Activated gamma-delta T cell (primary cell): ENCODE data around the gene FICD.
A peak's percentile ranks its signal among the peaks of the same experiment; 100 is the strongest.
"Not testable (repeated sequence)": the region's sequence is repeated elsewhere in the genome, so short reads cannot be mapped to it uniquely, and the experiment has no call there.

Experiments used
- DNase-seq: peaks from one replicate; lab custom pipeline; 2025; lab: John Stamatoyannopoulos, UW
- total RNA-seq, 2 donors: gene quantifications; one replicate each; lab custom pipeline; 2026; lab: John Stamatoyannopoulos, UW

FICD gene
- total RNA-seq: 15.1 to 16.3 reads per million in 2 donors

DNA sequence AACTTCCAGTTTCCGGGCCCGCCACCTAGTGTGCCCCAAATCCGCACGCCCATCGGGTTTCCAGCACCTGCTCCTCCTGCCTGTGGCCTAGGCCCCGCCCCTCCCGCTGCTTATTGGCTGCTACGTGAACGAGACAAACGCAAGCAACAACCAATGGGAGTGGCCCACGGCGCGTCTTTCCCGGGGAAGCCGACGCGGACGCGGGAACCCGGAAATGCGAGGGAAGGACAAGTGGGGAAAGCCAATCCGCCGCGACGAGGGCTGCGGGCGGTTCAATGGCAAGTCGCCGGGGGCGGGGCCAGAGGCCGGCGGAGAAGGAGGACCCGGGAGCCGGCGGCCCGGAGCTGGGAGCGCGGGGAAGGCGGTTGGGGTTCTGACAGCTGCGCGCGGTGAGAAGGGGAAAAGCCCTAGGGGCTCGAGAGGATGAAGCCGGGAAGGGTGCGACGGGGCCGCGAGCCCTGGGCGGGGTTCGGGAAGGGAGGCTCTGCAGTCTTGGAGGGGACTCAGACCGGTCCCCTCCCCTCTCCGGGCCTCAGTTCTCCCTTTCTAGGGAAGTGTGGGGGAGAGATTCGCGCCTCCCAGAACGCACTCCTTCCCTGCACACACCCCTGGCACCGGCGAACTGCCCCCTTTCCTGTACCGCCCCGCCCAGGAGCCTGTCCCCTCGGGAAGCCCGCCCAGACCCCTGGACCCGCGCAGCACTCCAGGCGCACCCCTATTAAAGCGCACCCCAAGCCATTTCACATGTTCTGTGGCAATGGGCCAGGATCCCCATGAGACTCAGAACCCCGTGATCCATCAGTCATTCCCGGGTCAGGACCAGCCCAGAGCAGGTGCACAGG, at the start of gene FICD:
FICD (plus strand) TSS at position 305 of the 842 bp plus-strand sequence. CDS start 1,696 bp downstream, outside the sequence.
- DNase-seq: peak; percentile 97

DNA sequence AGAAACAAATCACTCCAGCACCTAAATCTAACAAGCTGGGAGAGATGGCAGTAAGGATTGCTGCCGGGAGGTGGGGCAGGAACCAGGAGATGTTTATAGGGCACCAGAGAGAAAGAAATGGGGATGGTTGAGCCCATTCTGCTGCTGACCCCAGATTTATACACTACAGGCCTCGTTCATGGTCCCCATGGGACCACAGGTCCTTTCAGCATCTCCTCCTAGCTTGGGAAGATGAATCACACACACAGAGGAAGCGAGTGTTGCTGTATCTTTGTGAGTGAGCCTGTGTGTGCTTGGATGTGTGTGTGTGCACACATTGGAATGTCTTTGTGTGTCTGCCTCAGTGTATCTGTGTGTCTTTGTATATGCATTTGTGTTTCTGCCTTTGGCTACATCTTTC, 49.7 kb upstream of the FICD start:
- no peak for DNase-seq

DNA sequence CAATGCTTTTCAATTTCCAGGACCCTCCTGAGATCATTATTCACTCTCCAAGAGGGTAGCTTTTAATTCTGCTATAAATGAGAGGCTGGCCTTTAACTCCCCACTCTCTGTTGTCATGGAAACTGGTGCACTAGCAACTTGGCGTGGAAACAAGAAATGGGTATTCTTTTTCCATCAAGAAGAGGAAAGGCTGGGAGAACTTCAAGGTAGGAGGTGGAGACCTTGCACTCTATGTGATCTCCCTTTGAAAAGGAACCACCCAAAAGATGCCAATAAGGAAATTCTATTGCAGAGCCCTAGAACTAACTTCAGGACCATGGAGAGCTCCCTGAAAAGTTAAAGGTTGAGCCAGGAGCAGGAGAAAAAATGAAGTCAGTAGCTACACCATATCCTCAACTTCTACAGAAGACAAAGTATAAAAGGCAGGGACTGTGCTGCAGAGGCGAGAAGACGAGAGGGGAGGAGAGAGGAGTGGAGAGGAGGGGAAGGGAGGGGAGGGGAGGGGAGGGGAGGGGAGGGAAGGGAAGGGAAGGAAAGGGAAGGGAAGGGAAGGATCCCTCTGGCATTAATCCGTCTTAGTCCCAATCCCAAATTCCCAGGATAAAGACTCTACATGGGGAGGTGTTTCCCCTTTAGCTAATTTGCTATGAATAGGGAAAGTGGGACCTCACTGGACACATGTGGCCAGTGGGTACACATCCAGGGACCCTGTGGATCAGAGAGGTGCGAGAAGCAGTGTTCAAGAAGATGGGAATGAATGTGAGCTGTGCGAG, 46.7 kb upstream of the FICD start:
- no peak for DNase-seq

- no peak for DNase-seq
Measured at GRCh38 chr12:108473400-108474055, 41.5 kb upstream of the FICD start.

DNA sequence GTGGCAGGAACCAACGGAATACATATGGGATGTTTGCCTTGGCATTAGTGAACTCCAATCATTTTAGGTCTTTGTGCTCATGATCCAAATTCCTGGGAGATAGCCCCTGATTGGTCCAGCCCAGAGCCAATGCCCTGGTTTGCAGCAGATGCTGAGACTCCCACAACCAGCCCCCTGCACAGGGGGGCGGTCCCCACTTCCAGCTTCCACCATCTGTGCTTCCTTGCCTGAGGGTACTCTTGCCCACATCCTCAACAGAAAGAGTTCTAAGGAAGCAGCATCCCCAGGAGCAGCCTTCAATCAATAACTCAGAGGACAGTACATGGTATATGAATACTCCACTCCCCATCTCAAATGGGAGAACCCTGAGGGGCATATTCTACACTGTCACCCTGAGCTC, 39.7 kb upstream of the FICD start:
- no peak for DNase-seq

- DNase-seq: no peak
Measured at GRCh38 chr12:108477055-108477880, 37.8 kb upstream of the FICD start.

- DNase-seq: no peak
Measured at GRCh38 chr12:108477881-108478259, 37.2 kb upstream of the FICD start.

DNA sequence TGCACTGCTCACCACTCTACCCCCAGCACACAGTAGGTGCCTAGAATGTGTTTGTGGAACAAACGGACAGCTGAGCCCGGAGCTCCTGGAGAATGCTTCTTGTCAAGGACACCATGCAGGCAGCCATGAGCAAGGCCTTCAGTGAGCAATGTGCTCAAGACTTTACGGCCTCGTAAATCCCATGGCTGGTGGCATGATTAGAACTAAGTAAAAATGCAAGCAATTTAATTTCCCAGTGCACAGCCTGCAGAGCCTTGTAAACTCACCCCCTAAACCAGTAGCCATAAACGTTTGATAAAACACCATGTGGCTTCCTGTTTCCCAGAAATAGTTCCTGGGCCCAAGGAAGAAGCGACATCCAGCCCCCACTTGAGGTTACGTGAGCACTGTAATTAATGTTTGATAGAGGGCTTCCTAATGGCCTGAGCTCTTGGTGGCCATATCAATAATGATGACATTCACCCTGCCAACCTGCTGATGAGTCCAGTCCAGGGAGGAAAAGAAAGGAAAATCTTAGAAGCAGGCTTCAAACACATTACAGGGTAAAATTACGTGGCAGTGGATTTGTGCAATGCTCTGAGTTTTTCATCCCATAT, 36.4 kb upstream of the FICD start:
- no peak for DNase-seq

DNA sequence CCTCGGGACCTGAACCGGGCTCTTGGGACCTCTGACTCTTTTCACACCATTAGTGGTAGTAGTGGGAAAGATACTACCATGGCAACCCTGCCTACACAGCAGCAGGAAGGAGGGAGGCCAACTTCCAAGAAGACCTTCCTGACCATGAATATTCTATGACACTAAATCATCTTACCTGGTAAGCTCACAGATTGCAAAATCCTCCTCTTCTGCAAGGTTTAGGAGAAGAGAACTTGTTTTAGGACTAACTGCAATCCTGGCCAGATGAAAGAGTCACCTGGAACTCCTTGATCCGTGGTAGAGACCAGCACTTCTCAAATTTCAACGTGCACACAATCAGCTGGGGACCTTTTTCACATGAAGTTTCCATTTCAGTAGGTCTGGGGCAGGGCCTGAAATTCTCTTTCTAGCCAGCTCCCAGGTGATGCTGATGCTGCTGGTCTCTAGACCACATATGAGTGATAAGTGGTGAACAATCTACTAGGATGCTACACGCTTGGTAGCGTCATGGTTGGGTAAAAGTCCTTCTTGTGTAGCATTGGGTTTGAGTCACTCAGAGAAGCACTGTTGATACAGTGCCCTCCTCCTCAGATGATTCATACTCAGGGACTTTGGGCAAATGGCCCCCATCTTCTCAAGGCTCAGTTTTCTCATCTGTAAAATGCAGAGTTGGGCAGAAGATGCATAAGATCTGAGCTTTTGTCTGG, 35.6 kb upstream of the FICD start:
- no peak for DNase-seq

GRCh38 chr12:108482717-108483212, 32.3 kb upstream of the FICD start:
- no peak for DNase-seq

GRCh38 chr12:108483213-108484059, 31.6 kb upstream of the FICD start:
- no peak for DNase-seq

- DNase-seq: no peak
Measured at GRCh38 chr12:108484431-108484830, 30.6 kb upstream of the FICD start.

- no peak for DNase-seq
Measured at GRCh38 chr12:108484845-108485244, 30.2 kb upstream of the FICD start.

DNA sequence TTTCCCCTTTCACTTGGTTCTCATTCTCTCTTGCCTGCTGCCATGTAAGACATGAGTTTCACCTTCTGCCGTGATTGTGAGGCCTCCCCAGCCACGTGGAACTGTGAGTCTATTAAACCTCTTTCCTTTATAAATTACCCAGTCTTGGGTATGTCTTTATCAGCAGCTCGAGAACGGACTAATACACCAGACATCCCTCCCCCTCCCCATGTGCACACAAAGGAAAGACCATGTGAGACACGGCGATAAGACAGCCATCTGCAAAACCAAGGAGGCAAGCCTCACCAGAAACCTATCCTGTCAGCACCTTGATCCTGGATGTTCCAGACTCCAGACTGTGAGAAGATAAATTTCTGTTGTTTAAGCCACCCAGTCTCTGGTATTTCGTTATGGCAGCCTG, 29.7 kb upstream of the FICD start:
- not testable (repeated sequence) for DNase-seq

GRCh38 chr12:108487029-108487428, 28.0 kb upstream of the FICD start:
- DNase-seq: not testable (repeated sequence)

- DNase-seq: no peak
Measured at GRCh38 chr12:108491256-108491655, 23.8 kb upstream of the FICD start.

DNA sequence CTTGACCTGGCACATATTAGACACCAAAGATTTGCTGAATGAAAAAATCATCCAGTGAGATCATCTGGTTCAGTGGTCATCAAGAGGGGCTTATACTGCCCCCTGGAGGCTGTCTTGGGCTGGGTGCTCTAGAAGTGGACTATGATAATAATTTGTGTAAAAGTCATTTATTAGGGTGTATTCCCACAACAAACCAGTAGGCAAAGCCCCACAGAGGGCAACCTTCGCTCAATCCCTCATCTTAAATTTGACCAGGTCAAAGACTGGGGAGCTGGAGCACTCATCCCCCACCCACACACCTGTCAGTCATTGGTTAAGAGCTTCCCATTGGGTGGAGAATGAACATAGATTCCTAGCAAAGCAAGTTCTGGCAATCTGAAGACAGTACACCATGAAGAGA, 20.0 kb upstream of the FICD start:
- no peak for DNase-seq

GRCh38 chr12:108495823-108496579, 19.1 kb upstream of the FICD start:
- DNase-seq: no peak

- no peak for DNase-seq
Measured at GRCh38 chr12:108498136-108498535, 16.9 kb upstream of the FICD start.
